WTC11 (cell line): ENCODE data around the gene CHRNB2. TPM values are rescaled to one million over a fixed set of nuclear protein-coding genes. Genes with fewer than 3 reads are reported as not detected.

Source experiments
- ATAC-seq: fragments of 200-7000 bp; cut with Tn5 transposase; 2 replicates; pipeline ENCODE4 v1.10.0; 2021; ENCODE audit warnings: mild to moderate bottlenecking, moderate library complexity
- CTCF ChIA-PET: fragments of 300-600 bp; sonication (Branson Sonifier 250); formaldehyde crosslinking; loops from one replicate; lab custom pipeline; 2021; ENCODE audit warnings: antibody characterized with exemption; lab: Charles Lee
- POLR2A ChIA-PET: fragments of 350-600 bp; sonication (Branson Sonifier 250); formaldehyde crosslinking; loops from one replicate; lab custom pipeline; 2021; ENCODE audit warnings: antibody characterized with exemption; lab: Charles Lee
- DNase-seq: peaks from one replicate; pipeline ENCODE4 v3.0.0; 2021; ENCODE audit warnings: low spot score
- H3K27ac Mint-ChIP-seq: 2 replicates; pipeline ENCODE4 v1.8.0; 2021; ENCODE audit warnings: mixed read lengths
- H3K27me3 Mint-ChIP-seq: 2 replicates; pipeline ENCODE4 v1.8.0; 2021; ENCODE audit warnings: low read depth, mild to moderate bottlenecking, moderate library complexity, mixed read lengths
- H3K36me3 Mint-ChIP-seq: 2 replicates; pipeline ENCODE4 v1.8.0; 2021; ENCODE audit warnings: mixed read lengths
- H3K4me1 Mint-ChIP-seq: 2 replicates; pipeline ENCODE4 v1.8.0; 2022; ENCODE audit warnings: mixed read lengths
- H3K4me3 Mint-ChIP-seq: 2 replicates; pipeline ENCODE4 v1.8.0; 2021; ENCODE audit warnings: mild to moderate bottlenecking, moderate library complexity, mixed read lengths
- H3K9me3 Mint-ChIP-seq: 2 replicates; pipeline ENCODE4 v1.8.0; 2021; ENCODE audit warnings: mixed read lengths
- CBFB ChIP-seq: sonication (generic); formaldehyde crosslinking; IDR thresholded peaks from 2 replicates; pipeline ENCODE4 v1.8.1; 2022; ENCODE audit warnings: mild to moderate bottlenecking, low read depth, missing genetic modification reagents
- E2F1 ChIP-seq: sonication (generic); formaldehyde crosslinking; IDR thresholded peaks from 2 replicates; pipeline ENCODE4 v1.8.0; 2022; ENCODE audit warnings: mild to moderate bottlenecking, missing genetic modification reagents
- FOXK1 ChIP-seq: sonication (generic); formaldehyde crosslinking; IDR thresholded peaks from 2 replicates; pipeline ENCODE4 v1.8.0; 2022; ENCODE audit warnings: mild to moderate bottlenecking, moderate library complexity, missing genetic modification reagents
- GRHL2 ChIP-seq: fragments of 250-450 bp; sonication (Bioruptor Pico); IDR thresholded peaks from 2 replicates; pipeline ENCODE4 v1.8.0; 2022; ENCODE audit warnings: mild to moderate bottlenecking, moderate library complexity; ENCODE audit not compliant: insufficient replicate concordance, severe bottlenecking
- IRF2 ChIP-seq: sonication (generic); formaldehyde crosslinking; IDR thresholded peaks from 2 replicates; pipeline ENCODE4 v1.8.0; 2022; ENCODE audit warnings: low read depth, missing genetic modification reagents, borderline replicate concordance
- JAZF1 ChIP-seq: fragments of 250-450 bp; sonication (Bioruptor Pico); IDR thresholded peaks from 2 replicates; pipeline ENCODE4 v1.9.0; 2021; ENCODE audit warnings: moderate library complexity, mild to moderate bottlenecking, inconsistent platforms
- MXD4 ChIP-seq: fragments of 250-450 bp; sonication (Bioruptor Pico); IDR thresholded peaks from 2 replicates; pipeline ENCODE4 v1.8.0; 2021; ENCODE audit warnings: mild to moderate bottlenecking, moderate library complexity, borderline replicate concordance
- MYBL2 ChIP-seq: sonication (generic); formaldehyde crosslinking; IDR thresholded peaks from 2 replicates; pipeline ENCODE4 v1.8.1; 2023; ENCODE audit warnings: mild to moderate bottlenecking, moderate library complexity, missing genetic modification reagents
- SP1 ChIP-seq: sonication (generic); formaldehyde crosslinking; conservative IDR thresholded peaks from 2 replicates; pipeline ENCODE4 v1.8.1; 2022; ENCODE audit warnings: missing genetic modification reagents
- ZNF219 ChIP-seq: sonication (generic); formaldehyde crosslinking; IDR thresholded peaks from 2 replicates; pipeline ENCODE4 v1.8.0; 2023; ENCODE audit warnings: missing genetic modification reagents, mild to moderate bottlenecking, borderline replicate concordance
- ZNF425 ChIP-seq: fragments of 250-450 bp; sonication (Bioruptor Pico); conservative IDR thresholded peaks from 2 replicates; pipeline ENCODE4 v1.9.0; 2021; ENCODE audit warnings: mild to moderate bottlenecking
- ZNF532 ChIP-seq: fragments of 250-450 bp; sonication (Bioruptor Pico); IDR thresholded peaks from 2 replicates; pipeline ENCODE4 v1.9.0; 2021; ENCODE audit warnings: mild to moderate bottlenecking, borderline replicate concordance
- total RNA-seq: library from RNA; stranded (reverse); gene quantifications from 3 replicates; pipeline ENCODE4 v1.2.3, GENCODE V29; 2021
- TF ChIP-seq, protein P1 (sequence below): sonication (generic); formaldehyde crosslinking; IDR thresholded peaks from 2 replicates; pipeline ENCODE4 v1.8.1; 2022; ENCODE audit warnings: missing genetic modification reagents, borderline replicate concordance
- TF ChIP-seq, protein P2 (sequence below): sonication (generic); formaldehyde crosslinking; IDR thresholded peaks from 2 replicates; pipeline ENCODE4 v1.8.0; 2022; ENCODE audit warnings: missing genetic modification reagents

The CHRNB2 gene
- total RNA-seq, 1 experiment from 2014 or later, result 1.7 TPM

GRCh38 chr1:154577346-154578057 is 9.9 kb downstream of the CHRNB2 start:
- no peaks in the 10 kb centered on the region for H3K27me3 Mint-ChIP-seq
- ChIA-PET POLR2A (interaction anchor here (1.8 kb wide), 1 partner anchor 10 kb away, joined by 5 read pairs; the partner anchor contains the start of gene CHRNB2), CTCF (interaction anchor here (1.2 to 3.6 kb wide), 2 partner anchors 18 kb away, joined by 5 to 9 read pairs; no protein-coding TSS in a partner anchor)
- H3K4me3 Mint-ChIP-seq, result no peak overlapping the region
- peaks cover 26% of the 10 kb centered on the region for H3K36me3 Mint-ChIP-seq
- peaks cover 9% of the 10 kb centered on the region for H3K4me1 Mint-ChIP-seq
- no peak for TF ChIP-seq FOXK1 (CRISPR knock-in tag)
- no peak for TF ChIP-seq SP1 (CRISPR knock-in tag)
- no peak for TF ChIP-seq ZNF425 (CRISPR knock-in tag)
- TF ChIP-seq IRF2 (CRISPR knock-in tag), result no peak
- TF ChIP-seq, protein P1, sequence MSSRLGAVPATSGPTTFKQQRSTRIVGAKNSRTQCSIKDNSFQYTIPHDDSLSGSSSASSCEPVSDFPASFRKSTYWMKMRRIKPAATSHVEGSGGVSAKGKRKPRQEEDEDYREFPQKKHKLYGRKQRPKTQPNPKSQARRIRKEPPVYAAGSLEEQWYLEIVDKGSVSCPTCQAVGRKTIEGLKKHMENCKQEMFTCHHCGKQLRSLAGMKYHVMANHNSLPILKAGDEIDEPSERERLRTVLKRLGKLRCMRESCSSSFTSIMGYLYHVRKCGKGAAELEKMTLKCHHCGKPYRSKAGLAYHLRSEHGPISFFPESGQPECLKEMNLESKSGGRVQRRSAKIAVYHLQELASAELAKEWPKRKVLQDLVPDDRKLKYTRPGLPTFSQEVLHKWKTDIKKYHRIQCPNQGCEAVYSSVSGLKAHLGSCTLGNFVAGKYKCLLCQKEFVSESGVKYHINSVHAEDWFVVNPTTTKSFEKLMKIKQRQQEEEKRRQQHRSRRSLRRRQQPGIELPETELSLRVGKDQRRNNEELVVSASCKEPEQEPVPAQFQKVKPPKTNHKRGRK (CRISPR knock-in tag), result no peak
- TF ChIP-seq MXD4 (CRISPR knock-in tag), result no peak
- TF ChIP-seq JAZF1 (CRISPR knock-in tag), result no peak
- TF ChIP-seq, protein P2, sequence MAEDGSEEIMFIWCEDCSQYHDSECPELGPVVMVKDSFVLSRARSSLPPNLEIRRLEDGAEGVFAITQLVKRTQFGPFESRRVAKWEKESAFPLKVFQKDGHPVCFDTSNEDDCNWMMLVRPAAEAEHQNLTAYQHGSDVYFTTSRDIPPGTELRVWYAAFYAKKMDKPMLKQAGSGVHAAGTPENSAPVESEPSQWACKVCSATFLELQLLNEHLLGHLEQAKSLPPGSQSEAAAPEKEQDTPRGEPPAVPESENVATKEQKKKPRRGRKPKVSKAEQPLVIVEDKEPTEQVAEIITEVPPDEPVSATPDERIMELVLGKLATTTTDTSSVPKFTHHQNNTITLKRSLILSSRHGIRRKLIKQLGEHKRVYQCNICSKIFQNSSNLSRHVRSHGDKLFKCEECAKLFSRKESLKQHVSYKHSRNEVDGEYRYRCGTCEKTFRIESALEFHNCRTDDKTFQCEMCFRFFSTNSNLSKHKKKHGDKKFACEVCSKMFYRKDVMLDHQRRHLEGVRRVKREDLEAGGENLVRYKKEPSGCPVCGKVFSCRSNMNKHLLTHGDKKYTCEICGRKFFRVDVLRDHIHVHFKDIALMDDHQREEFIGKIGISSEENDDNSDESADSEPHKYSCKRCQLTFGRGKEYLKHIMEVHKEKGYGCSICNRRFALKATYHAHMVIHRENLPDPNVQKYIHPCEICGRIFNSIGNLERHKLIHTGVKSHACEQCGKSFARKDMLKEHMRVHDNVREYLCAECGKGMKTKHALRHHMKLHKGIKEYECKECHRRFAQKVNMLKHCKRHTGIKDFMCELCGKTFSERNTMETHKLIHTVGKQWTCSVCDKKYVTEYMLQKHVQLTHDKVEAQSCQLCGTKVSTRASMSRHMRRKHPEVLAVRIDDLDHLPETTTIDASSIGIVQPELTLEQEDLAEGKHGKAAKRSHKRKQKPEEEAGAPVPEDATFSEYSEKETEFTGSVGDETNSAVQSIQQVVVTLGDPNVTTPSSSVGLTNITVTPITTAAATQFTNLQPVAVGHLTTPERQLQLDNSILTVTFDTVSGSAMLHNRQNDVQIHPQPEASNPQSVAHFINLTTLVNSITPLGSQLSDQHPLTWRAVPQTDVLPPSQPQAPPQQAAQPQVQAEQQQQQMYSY (CRISPR knock-in tag), result no peak
- no peak for TF ChIP-seq CBFB
- H3K27ac Mint-ChIP-seq, result no peak overlapping the region; the same call in 1 of the 2 replicates
- DNase-seq (no peak), ATAC-seq (no peak)
- H3K9me3 Mint-ChIP-seq, result no peaks in the 10 kb centered on the region

GRCh38 chr1:154578058-154578418 is 10.5 kb downstream of the CHRNB2 start:
- ChIA-PET CTCF (interaction anchor here (1.2 to 1.4 kb wide), 2 partner anchors 18 to 31 kb away, joined by 4 to 5 read pairs; no protein-coding TSS in a partner anchor), POLR2A (interaction anchor here (1.8 kb wide), 1 partner anchor 11 kb away, joined by 5 read pairs; the partner anchor contains the start of gene CHRNB2)

More at GRCh38 chr1:154578058-154578418, 10.5 kb downstream of the CHRNB2 start:
- H3K9me3 Mint-ChIP-seq, result no peaks in the 10 kb centered on the region
- ATAC-seq (no peak), DNase-seq (no peak)
- H3K27ac Mint-ChIP-seq, result no peak overlapping the region
- no peaks in the 10 kb centered on the region for H3K27me3 Mint-ChIP-seq
- H3K4me3 Mint-ChIP-seq, result no peak overlapping the region
- peaks cover 31% of the 10 kb centered on the region for H3K36me3 Mint-ChIP-seq
- no peak for TF ChIP-seq ZNF532
- TF ChIP-seq MYBL2, result no peak
- TF ChIP-seq ZNF219, result no peak
- TF ChIP-seq E2F1, result no peak
- no peak for TF ChIP-seq GRHL2
- TF ChIP-seq, all 79 proteins: peak for 0
- peaks cover 6% of the 10 kb centered on the region for H3K4me1 Mint-ChIP-seq
